GM12865 (cell line): ENCODE results near the gene ST6GALNAC3.

ENCODE experiments used
- DNase-seq: peaks from one replicate; pipeline ENCODE4 v3.0.0; 2010; ENCODE audit warnings: low read depth
- H3K4me3 ChIP-seq: 2 replicates; pipeline ENCODE4 v1.5.1; 2011; ENCODE audit warnings: mild to moderate bottlenecking, low read depth, low read length, control low read depth
- CTCF ChIP-seq: IDR thresholded peaks from 2 replicates; pipeline ENCODE4 v1.5.1; 2011; ENCODE audit warnings: low read length, control low read depth, low read depth, inconsistent platforms; ENCODE audit not compliant: insufficient read depth; ENCODE audit errors: missing control alignments

Gene ST6GALNAC3

GRCh38 chr1:76162254-76162653, 87.7 kb downstream of the ST6GALNAC3 start:
- no peak for DNase-seq
- no peak overlapping the region for H3K4me3 ChIP-seq
- no peak for TF ChIP-seq CTCF

- no peak for DNase-seq
- H3K4me3 ChIP-seq, result no peak overlapping the region
- TF ChIP-seq CTCF, result no peak
Observed at GRCh38 chr1:76164165-76164564, 89.6 kb downstream of the ST6GALNAC3 start.

GRCh38 chr1:76170084-76170483, 95.5 kb downstream of the ST6GALNAC3 start:
- no peak overlapping the region for H3K4me3 ChIP-seq
- DNase-seq, result no peak
- no peak for TF ChIP-seq CTCF

GRCh38 chr1:76170513-76170912, 96.0 kb downstream of the ST6GALNAC3 start:
- TF ChIP-seq CTCF, result no peak
- no peak for DNase-seq
- H3K4me3 ChIP-seq, result no peak overlapping the region

- no peak for DNase-seq
- TF ChIP-seq CTCF, result no peak
- H3K4me3 ChIP-seq, result no peak overlapping the region
Observed at GRCh38 chr1:76176000-76176399, 101.5 kb downstream of the ST6GALNAC3 start.

- DNase-seq, result no peak
- no peak for TF ChIP-seq CTCF
- no peak overlapping the region for H3K4me3 ChIP-seq
Observed at GRCh38 chr1:76177615-76178014, 103.1 kb downstream of the ST6GALNAC3 start.

- DNase-seq, result no peak
- TF ChIP-seq CTCF, result no peak
- no peak overlapping the region for H3K4me3 ChIP-seq
Observed at GRCh38 chr1:76179219-76179698, 104.7 kb downstream of the ST6GALNAC3 start.
